A673 (cell line): ENCODE results near the gene CFAP157. TPM values are rescaled to one million over a fixed set of nuclear protein-coding genes. Genes with fewer than 3 reads are reported as not detected.

ENCODE experiments used
- BruUV-seq: library from RNA; stranded (reverse); fragments of 400-500 nt; replicated peaks from 2 replicates; lab custom pipeline; 2021; lab: Mats Ljungman, UMichigan
- CTCF ChIA-PET: fragments of 300-600 bp; sonication (Branson Sonifier 250); formaldehyde crosslinking; loops from one replicate; lab custom pipeline; 2022; ENCODE audit warnings: antibody characterized with exemption; lab: Charles Lee
- POLR2A ChIA-PET: fragments of 300-600 bp; sonication (Branson Sonifier 250); formaldehyde crosslinking; loops from one replicate; lab custom pipeline; 2022; ENCODE audit warnings: antibody characterized with exemption; ENCODE audit not compliant: low non-redundant PET; lab: Charles Lee
- DNase-seq: peaks from one replicate; pipeline ENCODE4 v3.0.0-alpha.2; 2015; ENCODE audit warnings: low spot score
- H3K27ac ChIP-seq: fragments of 200-600 bp; sonication (generic); 2 replicates; pipeline ENCODE4 v1.5.1; 2016; ENCODE audit warnings: mixed run types, low read depth, mild to moderate bottlenecking, mixed read lengths, antibody characterized with exemption, low read length; ENCODE audit not compliant: poor library complexity, severe bottlenecking
- H3K27me3 ChIP-seq: fragments of 200-600 bp; sonication (generic); replicated peaks from 2 replicates; pipeline ENCODE4 v1.6.1; 2017; ENCODE audit warnings: mixed run types, low read depth, mild to moderate bottlenecking, mixed read lengths, antibody characterized with exemption, low read length; ENCODE audit not compliant: insufficient read depth, poor library complexity
- H3K36me3 ChIP-seq: fragments of 200-600 bp; sonication (generic); 2 replicates; pipeline ENCODE4 v1.6.1; 2016; ENCODE audit warnings: mixed run types, mild to moderate bottlenecking, mixed read lengths, antibody characterized with exemption, low read length; ENCODE audit not compliant: insufficient read depth, poor library complexity, severe bottlenecking
- H3K4me1 ChIP-seq: fragments of 200-600 bp; sonication (generic); 2 replicates; pipeline ENCODE4 v1.6.1; 2017; ENCODE audit warnings: mixed run types, mild to moderate bottlenecking, mixed read lengths, antibody characterized with exemption, low read length; ENCODE audit not compliant: insufficient read depth, poor library complexity, severe bottlenecking
- H3K4me3 ChIP-seq: fragments of 200-600 bp; sonication (generic); 2 replicates; pipeline ENCODE4 v1.5.1; 2016; ENCODE audit warnings: low read depth, mixed run types, mild to moderate bottlenecking, mixed read lengths, low read length; ENCODE audit not compliant: poor library complexity, severe bottlenecking
- H3K9me3 ChIP-seq: fragments of 200-600 bp; sonication (generic); 2 replicates; pipeline ENCODE4 v1.6.1; 2016; ENCODE audit warnings: mixed run types, low read depth, mild to moderate bottlenecking, mixed read lengths, antibody characterized with exemption, low read length; ENCODE audit not compliant: poor library complexity, severe bottlenecking
- CTCF ChIP-seq: fragments of 300-800, 200-600 bp; sonication (generic); conservative IDR thresholded peaks from 2 replicates; pipeline ENCODE4 v1.5.1; 2017; ENCODE audit warnings: low read depth, mild to moderate bottlenecking, antibody characterized with exemption, low read length, moderate library complexity, mixed read lengths
- EZH2 ChIP-seq: fragments of 200-600 bp; sonication (generic); IDR thresholded peaks from 2 replicates; pipeline ENCODE4 v1.6.1; 2017; ENCODE audit warnings: borderline replicate concordance, low read depth, mild to moderate bottlenecking, mixed read lengths, antibody characterized with exemption, low read length; ENCODE audit not compliant: poor library complexity, severe bottlenecking
- intact Hi-C: fragments of 100-400 bp; cut with micrococcal nuclease; formaldehyde crosslinking; loops from one replicate; pipeline ENCODE4 v1.10.0; 2022; ENCODE audit not compliant: unreplicated experiment
- total RNA-seq: library from RNA; stranded (reverse); gene quantifications from 2 replicates; pipeline ENCODE4 v1.2.3, GENCODE V29; 2021

The CFAP157 gene
- total RNA-seq, 1 experiment from 2014 or later: not detected

- H3K27me3 ChIP-seq: no peaks in the 10 kb centered on the region
- no peak for TF ChIP-seq CTCF
- no peak for TF ChIP-seq EZH2
- no peak overlapping the region for H3K4me3 ChIP-seq
- intact Hi-C loops: no loop called here
- no peak overlapping the region for H3K27ac ChIP-seq
- no peaks in the 10 kb centered on the region for H3K36me3 ChIP-seq
- H3K9me3 ChIP-seq: no peaks in the 10 kb centered on the region
- no TSS peak for BruUV-seq
- ChIA-PET CTCF (no interaction called here), POLR2A (no interaction called here)
- DNase-seq: no peak
- H3K4me1 ChIP-seq: peaks cover 10% of the 10 kb centered on the region
Measured at GRCh38 chr9:127731938-127732337, 25.1 kb downstream of the CFAP157 start.

- no peak overlapping the region for H3K4me3 ChIP-seq
- no TSS peak for BruUV-seq
- TF ChIP-seq EZH2 (no peak), CTCF (no peak)
- ChIA-PET CTCF (no interaction called here), POLR2A (no interaction called here)
- intact Hi-C loops: no loop called here
- peaks cover 10% of the 10 kb centered on the region for H3K4me1 ChIP-seq
- no peaks in the 10 kb centered on the region for H3K36me3 ChIP-seq
- no peak overlapping the region for H3K27ac ChIP-seq
- no peak for DNase-seq
- H3K27me3 ChIP-seq: no peaks in the 10 kb centered on the region
- no peaks in the 10 kb centered on the region for H3K9me3 ChIP-seq
Measured at GRCh38 chr9:127732444-127732843, 25.7 kb downstream of the CFAP157 start.

GRCh38 chr9:127733614-127734013 lies 26.8 kb downstream of the CFAP157 start:
- CTCF ChIA-PET: interaction anchor here (1.4 to 1.9 kb wide), 2 partner anchors 100 to 136 kb away, joined by 5 to 7 read pairs; no protein-coding TSS in a partner anchor
- TF ChIP-seq CTCF (no peak), EZH2 (no peak)
- Histone ChIP-seq H3K36me3 (no peaks in the 10 kb centered on the region), H3K27me3 (no peaks in the 10 kb centered on the region), H3K4me3 (no peak overlapping the region), H3K27ac (no peak overlapping the region), H3K9me3 (no peaks in the 10 kb centered on the region), H3K4me1 (peaks cover 10% of the 10 kb centered on the region)
- no peak for DNase-seq
- BruUV-seq: no TSS peak
- POLR2A ChIA-PET: no interaction called here
- intact Hi-C loops: loop anchor here (1.0 to 2.0 kb wide), 4 partner anchors 137 to 229 kb away; no protein-coding TSS in a partner anchor
